Activated CD8-positive, alpha-beta memory T cell treated with anti-CD3 and anti-CD28 coated beads for 1 hour (primary cell): Measurements from ENCODE around the gene SCD5.

Source experiments
- DNase-seq, 2 donors: peaks; one replicate each; pipeline ENCODE4 v3.0.0-alpha.2; 2020; ENCODE audit warnings: low read depth in 1 of 2; ENCODE audit errors: extremely low read depth in 1 of 2

SCD5 gene

DNA sequence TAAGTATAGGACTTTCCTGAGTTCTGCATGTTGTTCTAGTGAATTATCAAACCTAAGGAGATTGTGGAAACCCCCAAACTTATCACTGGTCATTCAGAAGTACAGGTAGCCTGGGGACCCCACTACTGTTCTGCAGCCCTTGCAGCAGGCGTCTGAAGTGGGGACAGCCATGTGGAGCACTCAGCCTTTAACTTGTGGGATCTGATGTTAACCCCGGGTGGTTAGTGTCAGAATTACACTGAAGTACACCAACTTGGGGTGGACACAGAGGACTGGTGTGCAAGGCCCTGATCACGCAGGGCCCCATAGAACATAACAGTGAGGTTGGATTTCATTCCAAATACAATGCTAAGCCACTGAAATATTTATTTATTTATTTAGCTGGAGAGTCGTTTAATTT is 103.7 kb downstream of the SCD5 start:
- DNase-seq = no peak

DNA sequence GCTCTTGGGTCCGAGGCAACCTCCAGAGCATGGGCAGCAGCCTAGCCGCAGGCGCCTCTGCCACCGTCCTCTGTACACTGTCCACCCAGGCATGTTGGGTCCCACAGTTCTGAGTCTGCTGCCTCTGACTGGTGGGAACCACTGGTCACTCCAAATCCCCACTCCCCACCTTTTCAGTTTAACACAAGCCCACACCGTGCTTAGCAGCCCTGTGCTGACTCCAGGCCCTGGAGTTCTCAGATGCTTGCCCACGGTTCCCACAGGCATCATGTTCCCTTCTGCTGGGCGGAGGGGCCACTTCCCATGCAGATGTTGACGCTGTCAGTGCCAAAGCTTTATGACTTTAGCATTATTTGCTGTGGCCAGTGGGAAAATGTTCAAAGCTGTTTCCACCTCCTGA is 104.5 kb downstream of the SCD5 start:
- DNase-seq = no peak

DNA sequence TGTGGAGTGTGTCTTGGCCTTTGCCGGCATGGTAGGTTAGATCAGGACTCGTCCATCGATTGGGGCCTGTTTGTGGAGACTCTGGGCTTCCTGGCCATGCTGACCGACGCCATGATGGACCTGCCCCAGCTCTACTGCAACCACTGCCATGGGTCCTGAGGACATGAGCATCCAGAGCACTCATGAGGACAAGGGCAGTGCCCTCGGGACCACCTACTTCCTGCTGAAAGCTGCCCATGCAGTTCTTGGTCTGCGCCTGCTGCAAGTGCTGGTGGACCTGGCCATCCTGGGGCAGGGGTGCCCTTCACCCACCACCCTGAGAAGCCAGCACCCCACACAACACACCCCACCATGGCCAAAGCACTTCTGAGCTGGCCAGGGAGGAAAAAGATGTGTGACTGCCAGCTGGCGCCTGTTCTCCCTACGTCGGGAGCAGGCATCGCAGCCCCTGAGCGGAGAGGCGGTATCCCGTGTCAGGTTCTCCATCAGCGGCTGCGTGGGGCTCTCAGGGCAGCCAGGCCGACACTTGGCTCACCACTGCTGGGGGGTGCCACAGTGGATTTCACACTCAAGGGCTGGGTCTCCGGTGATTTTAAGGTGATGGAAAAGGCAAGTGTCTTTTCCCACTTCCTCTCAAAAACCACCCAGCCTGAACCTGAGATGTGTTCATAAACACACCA is 106.4 kb downstream of the SCD5 start:
- DNase-seq = no peak

DNA sequence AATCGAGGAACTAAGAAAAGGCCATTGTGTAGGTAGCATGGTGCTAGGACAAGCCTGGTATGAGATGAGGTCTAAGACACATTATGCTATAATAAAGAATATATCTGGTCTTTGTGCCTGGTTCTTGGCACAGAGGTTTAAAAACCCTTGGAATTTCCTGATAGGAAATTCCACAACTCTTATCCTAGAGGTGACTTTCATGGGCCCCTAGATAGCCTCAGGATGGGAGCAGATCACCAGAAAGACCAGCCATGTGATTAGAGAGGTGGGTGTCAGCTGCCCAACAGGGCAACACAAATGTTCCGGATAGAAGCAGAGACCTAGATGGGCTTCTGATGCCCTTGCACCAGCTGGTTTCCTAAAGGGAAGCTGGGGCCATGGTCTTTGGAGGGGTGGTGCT is 107.2 kb downstream of the SCD5 start:
- DNase-seq = no peak

DNA sequence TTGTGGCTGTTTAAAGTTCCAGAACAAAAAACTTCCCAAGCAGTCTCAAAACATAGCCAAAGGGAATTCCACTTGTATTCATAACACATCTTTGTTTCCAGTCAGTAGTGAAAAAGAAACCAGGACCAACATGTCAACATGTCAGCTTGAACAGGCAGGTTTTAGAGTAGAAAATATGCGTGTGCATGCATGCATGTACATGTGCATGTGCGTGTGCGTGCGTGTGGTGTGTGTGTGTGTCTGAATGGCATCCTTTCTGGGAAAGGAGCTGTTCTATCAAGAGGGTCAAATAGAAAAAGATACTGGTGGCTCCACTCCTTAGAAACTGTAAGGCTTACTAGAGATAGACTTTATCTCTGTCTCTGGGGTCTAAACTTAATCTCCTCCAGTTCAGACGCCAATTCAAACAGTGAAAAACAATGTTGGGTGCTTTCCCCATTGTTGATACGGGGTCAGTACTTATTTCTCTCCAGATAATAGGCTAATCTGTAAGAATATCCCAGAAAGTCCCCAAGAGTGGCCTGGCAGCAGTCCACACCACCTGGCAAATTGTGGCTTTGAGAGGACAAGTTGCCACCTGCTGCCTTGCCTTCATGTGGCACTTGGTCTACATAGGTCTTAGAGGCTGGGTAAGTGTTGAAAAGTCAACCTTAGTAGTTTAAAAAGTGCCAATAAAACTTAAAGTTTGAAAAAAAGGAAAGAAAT is 110.4 kb downstream of the SCD5 start:
- no peak for DNase-seq

DNA sequence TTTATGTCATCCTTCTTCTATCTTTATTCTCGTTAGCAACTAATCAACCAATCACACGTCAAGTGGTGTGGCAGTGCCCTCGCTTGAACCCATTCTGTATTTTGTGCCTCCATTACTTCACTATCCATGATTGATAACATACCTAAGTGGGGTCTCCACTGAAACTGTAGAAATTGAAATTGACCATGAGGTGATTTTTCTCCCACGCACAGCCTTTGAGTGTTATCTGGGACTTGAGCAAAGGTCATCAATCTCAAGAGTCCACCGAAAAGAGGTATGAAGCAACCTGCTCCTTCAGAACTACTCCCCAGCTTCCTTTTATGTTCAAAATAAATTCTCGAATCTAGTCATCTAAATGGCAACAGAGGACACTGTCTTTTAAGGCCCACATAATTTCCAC is 111.1 kb downstream of the SCD5 start:
- DNase-seq = no peak

DNA sequence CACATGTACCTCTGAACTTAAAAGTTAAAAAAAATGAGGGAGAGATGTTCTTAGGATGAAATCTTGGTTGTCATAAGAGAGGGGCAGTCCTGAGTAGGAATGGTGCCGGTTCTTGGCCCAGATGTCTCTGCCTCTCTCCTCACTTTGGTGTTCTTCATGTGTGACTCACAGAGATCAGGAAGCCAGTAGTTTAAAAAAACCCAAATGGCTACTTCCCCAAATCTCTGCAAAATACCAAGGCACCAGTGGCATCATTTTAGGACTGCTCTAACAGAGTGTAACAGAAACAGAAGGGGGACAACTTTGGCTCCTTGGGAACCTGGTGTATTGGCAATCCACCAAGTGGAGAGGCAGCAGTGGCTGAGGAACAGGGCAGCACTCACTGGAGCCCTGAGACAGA is 116.8 kb downstream of the SCD5 start:
- no peak for DNase-seq

DNA sequence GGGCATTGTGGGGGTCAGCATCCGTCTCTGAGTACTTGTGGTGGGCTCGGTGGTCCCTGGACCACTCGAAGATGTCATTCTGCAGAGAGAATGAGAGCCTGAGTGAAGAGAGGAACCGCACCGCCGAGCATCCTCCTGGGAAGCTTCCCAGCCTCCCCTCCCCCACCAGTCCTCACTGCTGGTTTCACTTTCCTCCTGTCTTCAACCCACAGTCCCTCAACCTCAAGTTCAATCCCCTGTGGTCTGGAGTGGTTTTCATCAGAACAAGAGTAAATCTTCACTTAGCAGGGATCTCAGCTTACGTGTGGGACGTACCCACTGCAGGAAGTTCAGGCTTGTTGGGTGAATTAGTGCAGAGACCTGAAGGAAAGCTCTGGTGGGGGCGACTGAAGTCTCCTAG is 117.8 kb downstream of the SCD5 start:
- no peak for DNase-seq

DNA sequence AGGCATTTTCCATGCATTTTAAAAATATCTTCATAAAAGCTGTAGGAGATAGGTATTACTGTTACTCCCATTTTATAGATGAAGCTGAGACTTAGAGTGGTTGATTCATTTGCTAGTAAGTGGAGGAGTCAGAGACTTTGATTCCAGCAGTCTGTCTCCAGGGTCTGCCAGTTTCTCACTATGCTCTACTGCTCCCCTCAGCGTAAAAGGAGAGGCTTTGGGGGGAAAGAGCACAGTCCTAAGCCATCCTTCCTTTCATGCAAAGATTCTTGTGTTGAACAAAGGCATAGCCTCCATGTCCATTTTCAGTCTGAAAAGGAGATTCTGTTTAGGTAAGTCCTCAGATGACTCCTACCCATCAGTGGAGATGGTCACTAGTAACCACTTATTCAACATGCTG is 119.1 kb downstream of the SCD5 start:
- DNase-seq = no peak

DNA sequence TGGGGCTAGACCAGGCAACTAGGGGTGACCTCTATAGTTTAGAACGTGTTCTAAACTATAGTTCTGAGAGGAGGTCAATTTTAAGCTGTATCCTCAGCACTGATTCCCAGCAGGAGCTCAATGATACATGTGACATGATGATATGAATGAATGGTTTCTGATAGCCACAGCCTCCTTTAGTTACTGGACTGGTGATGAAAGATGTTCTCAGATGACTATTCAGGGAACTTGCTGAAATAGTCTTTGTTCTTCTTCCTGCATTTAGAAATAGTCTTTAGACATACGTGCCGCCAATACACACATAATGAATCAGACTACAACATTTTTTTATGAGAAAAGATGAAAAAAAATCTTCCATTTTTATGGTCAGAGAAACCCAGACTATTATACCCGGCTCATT is 120.5 kb downstream of the SCD5 start:
- DNase-seq = no peak

DNA sequence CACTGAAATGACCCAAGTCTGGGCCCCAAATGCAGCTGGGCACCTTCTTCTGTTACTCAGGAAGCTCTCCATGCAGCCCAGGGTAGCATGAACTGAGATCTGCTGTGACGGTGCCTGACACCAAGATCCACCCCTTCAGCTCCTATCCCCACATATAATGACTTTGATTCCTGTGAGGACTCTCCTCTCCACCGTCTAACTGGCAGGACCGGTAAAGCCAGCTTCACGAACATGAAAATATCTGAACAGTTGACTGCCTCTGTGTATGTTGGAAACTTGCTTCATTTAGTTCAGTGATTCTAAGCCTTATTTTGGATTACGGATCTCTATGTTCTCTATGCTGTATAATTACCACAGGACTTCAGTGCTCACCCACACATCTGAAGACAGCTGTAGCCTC is 121.3 kb downstream of the SCD5 start:
- no peak for DNase-seq

DNA sequence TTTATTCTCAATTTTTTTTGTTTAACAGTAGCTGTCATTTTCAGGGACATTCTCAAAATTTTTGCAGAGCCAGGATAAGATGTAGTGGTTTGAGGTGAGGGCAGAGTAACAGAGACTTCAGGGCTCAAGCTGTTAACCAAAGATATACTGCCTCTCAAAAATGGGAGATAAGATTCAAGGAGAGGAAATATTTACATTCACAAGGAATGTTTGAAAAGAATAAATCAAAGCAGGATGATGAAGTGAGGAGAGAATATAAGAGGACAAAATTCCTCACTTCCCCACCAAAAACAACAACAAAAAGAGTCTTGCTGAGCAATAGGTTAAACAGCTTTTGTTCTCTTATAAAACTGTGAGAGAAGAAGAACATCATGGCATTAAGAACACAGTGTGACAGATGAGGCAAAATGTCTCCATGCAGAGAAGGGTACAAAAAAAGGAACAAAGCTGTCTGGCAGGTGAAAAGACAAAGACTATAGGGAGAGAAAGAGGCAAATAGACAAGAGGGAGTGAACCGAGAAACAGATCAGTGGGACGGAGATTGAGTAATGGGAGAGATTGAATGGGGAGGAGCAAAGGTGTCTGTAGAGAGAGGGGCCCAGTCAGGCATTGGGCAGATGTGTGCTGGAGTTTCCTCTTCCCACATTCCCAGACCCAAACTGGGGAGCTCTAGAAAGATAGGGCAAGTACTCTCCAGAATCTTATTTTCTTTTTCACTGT is 130.7 kb downstream of the SCD5 start:
- no peak for DNase-seq

DNA sequence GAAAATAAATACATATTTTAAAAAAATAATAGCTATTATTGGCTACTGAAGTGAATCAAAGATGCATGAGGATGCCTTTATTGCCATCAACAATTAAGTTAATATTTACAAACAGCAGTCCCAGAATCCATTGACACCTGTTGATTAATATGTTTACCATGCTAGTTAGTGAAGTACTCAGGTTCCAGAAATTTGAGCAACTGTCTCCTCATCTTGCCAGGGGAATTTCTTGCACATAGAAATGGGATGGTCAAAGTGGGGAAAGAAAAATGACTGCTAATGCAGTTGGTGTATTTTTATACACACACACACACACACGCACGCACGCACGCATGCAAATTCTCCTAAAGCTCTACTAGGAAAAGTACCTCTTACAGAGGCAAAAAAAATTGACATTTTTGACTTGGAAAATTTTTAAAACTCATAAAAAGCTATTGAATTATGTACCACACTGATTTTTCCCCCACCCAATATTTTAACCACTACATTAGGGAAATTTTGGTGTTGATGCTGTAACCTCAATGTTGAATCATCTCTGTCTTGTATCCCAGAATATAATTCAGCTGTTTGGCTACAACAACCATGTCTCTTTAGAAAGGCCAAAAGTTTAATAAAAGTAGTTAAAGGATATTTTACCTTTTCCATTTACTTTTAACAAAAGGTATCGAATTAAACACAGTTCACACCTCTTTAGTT is 131.5 kb downstream of the SCD5 start:
- no peak for DNase-seq

DNA sequence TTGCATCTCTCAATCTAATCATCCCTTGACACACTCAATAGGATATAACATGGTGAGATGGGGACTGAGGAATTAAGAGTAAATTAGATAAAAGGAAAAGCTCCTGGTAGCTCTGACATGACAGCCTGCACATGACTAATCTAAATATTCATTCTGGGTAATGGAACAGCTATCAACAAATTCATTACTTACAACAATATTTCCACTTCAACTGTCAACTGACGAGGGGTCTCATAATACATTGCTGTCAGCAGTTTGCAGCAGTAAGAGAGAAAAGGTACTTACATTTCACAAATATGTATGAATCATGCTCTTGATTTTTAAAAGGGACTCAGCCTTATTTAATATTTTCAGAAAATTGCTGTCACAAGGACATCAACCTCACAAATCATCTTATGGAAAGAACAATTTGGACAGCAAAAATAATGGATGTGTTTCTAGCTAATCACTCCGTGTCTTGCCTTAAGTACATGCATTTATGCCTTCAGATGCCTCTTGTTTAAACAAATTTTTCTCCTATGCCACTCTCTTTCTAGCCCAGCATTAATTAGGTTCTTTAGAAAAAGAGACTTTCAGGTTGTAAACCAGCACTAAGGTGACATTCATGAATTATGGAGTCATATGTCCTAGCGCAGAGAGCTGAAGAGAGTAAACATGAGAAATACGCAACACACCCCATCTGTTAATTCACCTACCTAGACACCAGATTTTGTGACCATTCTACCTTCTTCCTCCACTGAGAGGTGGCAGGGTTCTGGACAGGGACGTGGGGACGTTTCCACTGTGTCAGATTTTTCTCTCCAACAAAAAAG is 137.2 kb downstream of the SCD5 start:
- no peak for DNase-seq

DNA sequence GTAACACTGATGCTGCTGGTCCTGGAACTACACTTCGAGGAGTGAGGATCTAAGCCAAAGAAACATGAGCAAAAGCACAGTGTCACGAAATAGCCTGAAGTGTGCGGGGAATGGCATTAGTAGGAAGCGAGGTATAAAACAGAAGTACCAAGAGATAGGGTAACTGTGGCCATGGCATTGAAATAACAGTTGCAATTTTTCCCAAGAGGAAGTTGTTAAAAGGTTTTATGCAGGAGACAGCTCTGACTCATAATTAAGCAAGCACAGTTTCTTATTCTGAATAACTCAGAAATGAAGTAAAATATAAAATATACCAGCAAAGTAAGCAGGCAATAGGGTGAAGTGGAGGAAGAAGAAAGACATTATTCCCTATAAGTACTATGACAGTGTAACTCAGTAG is 146.5 kb downstream of the SCD5 start:
- no peak for DNase-seq

DNA sequence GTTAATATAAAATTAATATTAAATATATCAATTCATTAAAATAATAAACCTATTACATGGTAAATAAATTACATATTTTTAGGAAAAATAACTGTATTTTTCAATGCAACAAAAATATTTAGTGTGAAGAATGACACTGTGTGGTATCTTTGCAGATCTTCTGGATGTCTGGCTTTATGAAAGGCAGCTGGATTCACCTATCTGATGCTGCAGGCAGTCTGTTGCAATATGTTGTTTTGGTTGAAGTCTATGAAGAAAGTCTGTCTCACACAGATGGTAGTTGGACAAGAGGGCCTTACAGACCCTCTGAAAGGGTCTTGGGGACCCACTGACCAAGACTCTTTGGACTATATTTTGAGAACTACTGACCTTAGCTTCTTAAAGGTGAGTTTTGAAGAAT is 147.7 kb downstream of the SCD5 start:
- no peak for DNase-seq

DNA sequence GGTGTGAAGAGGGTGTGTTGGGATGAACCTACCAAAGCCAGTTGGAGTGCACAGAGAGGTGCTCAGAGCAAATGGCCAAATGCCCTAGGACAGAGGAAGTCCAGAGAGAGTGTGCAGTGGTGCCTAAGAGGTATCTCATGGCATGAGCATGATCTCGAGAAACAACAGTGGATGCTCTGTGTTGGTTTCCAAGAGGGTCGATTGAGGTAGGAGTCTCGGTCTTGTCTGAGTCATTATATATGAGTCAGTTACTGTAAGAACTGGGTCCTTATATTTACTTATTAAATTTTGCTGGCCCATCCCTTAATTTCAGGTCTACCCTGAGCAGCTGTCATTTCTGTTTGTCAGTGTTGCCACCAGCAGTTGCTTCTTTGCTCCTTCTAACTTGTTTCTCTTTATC is 150.2 kb downstream of the SCD5 start:
- no peak for DNase-seq

DNA sequence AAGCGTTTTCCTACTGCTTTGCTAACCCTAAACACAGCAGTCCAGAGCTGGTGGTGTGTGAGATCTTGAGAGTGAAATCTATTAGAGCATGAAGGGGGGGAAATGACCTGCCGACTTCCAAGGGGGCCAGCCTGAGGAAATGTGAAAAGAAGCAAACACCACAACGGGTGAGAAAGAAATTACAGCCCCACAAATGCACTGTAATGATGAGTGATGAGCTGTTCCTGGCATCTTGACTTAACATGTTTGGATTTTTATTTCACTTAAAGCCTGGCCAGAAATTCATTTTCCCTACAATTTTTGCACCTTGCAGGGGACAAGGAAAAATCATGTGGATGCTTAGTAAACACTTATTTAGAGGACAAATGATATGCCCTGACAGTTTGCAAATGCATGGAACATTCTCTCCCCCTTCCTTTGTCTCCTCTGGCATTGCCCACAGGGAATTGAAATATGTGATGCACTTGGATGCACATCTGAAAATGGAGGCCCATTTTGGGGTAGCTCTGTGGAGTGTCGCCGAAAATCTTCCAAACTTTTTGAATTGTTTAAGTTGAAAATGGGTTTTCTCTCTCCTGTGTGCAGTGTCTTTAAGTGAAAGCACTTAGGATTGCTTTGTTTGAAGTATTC is 152.5 kb downstream of the SCD5 start:
- no peak for DNase-seq

DNA sequence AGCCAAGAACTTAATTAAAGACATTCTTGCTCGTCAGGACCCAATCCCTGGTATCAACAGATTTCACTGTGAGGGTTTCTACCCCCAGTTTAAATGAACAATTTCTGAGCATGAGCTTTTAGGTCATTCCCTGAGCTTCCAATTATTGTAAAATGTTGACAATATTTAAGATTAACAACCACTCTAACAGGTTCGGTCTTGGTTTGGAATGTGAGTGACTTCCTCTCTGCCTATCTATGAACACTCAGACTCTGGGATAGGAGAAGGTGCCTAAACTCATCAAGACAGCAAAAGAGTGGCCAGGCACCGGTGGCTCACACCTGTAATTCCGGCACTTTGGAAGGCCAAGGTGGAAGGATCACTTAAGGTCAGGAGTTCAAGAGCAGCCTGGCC is 153.9 kb downstream of the SCD5 start:
- no peak for DNase-seq

DNA sequence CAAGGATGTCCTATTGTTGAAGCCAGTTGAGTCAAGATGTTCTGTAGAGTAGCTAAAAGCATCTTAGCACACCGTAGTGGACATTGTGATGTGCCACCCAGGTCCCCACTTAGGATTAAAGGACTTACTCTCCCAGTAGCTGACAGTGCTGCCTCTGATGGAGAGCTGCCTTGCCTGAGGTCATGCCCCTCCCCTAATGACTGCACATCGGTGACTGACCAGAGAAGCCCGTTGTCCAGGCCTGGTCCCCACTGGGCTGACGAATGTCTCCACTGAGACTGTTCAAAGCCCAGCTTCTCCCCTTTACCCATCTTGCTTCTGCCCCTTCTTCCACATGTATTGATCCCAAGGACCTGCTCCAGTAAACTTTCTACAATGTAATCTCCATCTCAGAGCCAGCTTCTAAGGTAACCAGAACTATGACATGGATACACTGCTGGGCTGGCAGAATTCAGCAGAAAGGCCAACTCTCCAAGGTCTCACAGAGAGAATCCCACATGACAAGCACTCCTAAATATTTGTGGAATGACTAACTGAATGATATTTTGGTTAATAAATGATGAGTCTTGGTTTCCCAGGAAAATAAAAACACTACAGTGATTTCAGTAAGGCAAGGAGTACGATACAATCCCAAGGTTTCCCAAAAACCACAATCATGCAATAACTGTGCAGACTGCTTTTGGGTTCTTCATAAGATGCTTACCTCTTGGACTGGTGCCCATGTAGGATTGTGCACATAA is 154.4 kb downstream of the SCD5 start:
- DNase-seq = no peak
